GM12878 (cell line): Measurements from ENCODE around the gene SCMH1. TPM values are rescaled to one million over a fixed set of nuclear protein-coding genes. Genes with fewer than 3 reads are reported as not detected.

Experiments
- ATAC-seq: fragments of 200-7000 bp; cut with Tn5 transposase; 3 replicates; pipeline ENCODE4 v1.9.1; 2020; ENCODE audit warnings: mild to moderate bottlenecking, moderate library complexity
- BruUV-seq: library from RNA; stranded (reverse); fragments of 400-500 nt; replicated peaks from 2 replicates; lab custom pipeline; 2021; lab: Mats Ljungman, UMichigan
- CTCF ChIA-PET: fragments of 300-600 bp; sonication (Branson Sonifier 250); formaldehyde crosslinking; extraction: SDS; loops from one replicate; lab custom pipeline; 2021; ENCODE audit warnings: inconsistent platforms; lab: Yijun Ruan, JAX
- POLR2A ChIA-PET: fragments of 350-600 bp; formaldehyde crosslinking; extraction: SDS; loops from one replicate; lab custom pipeline; 2021; ENCODE audit warnings: inconsistent platforms; lab: Charles Lee
- RAD21 ChIA-PET: fragments of 300-600 bp; sonication (Branson Sonifier 250); formaldehyde crosslinking; loops from one replicate; lab custom pipeline; 2023; ENCODE audit warnings: antibody characterized with exemption; ENCODE audit not compliant: unreplicated experiment; lab: Charles Lee
- SMC1A ChIA-PET: fragments of 300-600 bp; sonication (Branson Sonifier 250); formaldehyde crosslinking; loops from one replicate; lab custom pipeline; 2023; ENCODE audit not compliant: unreplicated experiment, uncharacterized antibody; lab: Charles Lee
- DNase-seq: peaks from one replicate; pipeline ENCODE4 v3.0.0-alpha.2; 2011; ENCODE audit warnings: low read depth, low spot score
- FAIRE-seq: peaks from 3 replicates; lab custom pipeline; 2011; peaks lifted over from hg19 to GRCh38; lab: Jason Lieb, UNC
- H2AFZ ChIP-seq: 2 replicates; pipeline ENCODE4 v1.6.0; 2011; ENCODE audit warnings: low read depth, low read length, control low read depth; ENCODE audit not compliant: control insufficient read depth
- H3K27ac ChIP-seq: 2 replicates; pipeline ENCODE4 v1.5.1; 2011; ENCODE audit warnings: control low read depth; ENCODE audit not compliant: control insufficient read depth, insufficient read depth
- H3K27me3 ChIP-seq, 2 experiments: replicated peaks in 1 of 2; 2 replicates each; pipeline versions ENCODE4 v1.6.0 to v1.6.1; 2011; ENCODE audit warnings: low read length in 1 of 2; ENCODE audit not compliant: control insufficient read depth in 2 of 2, insufficient read depth in 2 of 2
- H3K36me3 ChIP-seq, 2 experiments: 2 replicates each; pipeline ENCODE4 v1.5.1; 2011; ENCODE audit warnings: low read length in 1 of 2; ENCODE audit not compliant: control insufficient read depth in 2 of 2, insufficient read depth in 2 of 2
- H3K4me1 ChIP-seq: 2 replicates; pipeline ENCODE4 v1.6.1; 2011; ENCODE audit warnings: mild to moderate bottlenecking, low read length, moderate library complexity, mixed read lengths; ENCODE audit not compliant: control insufficient read depth, insufficient read depth
- H3K4me2 ChIP-seq: 2 replicates; pipeline ENCODE4 v1.6.0; 2011; ENCODE audit warnings: control low read depth; ENCODE audit not compliant: control insufficient read depth, insufficient read depth
- H3K4me3 ChIP-seq: fragments of 200-600 bp; sonication (generic); 2 replicates; pipeline ENCODE4 v1.5.1; 2016
- H3K79me2 ChIP-seq: 2 replicates; pipeline ENCODE4 v1.6.0; 2011; ENCODE audit warnings: low read length; ENCODE audit not compliant: control insufficient read depth, insufficient read depth
- H3K9ac ChIP-seq: 2 replicates; pipeline ENCODE4 v1.8.0; 2011; ENCODE audit warnings: low read length, control low read depth, mixed read lengths; ENCODE audit not compliant: control insufficient read depth, insufficient read depth
- H3K9me3 ChIP-seq: replicated peaks from 3 replicates; pipeline ENCODE4 v1.5.1; 2011; ENCODE audit warnings: mild to moderate bottlenecking, low read length; ENCODE audit not compliant: control insufficient read depth, insufficient read depth
- H4K20me1 ChIP-seq: 2 replicates; pipeline ENCODE4 v1.6.0; 2011; ENCODE audit not compliant: control insufficient read depth, insufficient read depth
- ESRRA ChIP-seq: IDR thresholded peaks from 2 replicates; pipeline ENCODE4 v1.6.1; 2012; ENCODE audit warnings: mild to moderate bottlenecking, low read length, improper control_type of control experiment
- HDAC2 ChIP-seq: fragments of 200-600 bp; sonication (generic); IDR thresholded peaks from 2 replicates; pipeline ENCODE4 v1.6.1; 2017
- HDGF ChIP-seq: fragments of 450-650 bp; IDR thresholded peaks from 2 replicates; pipeline ENCODE4 v1.6.1; 2016; ENCODE audit warnings: antibody characterized with exemption
- MEF2A ChIP-seq: IDR thresholded peaks from 2 replicates; pipeline ENCODE4 v1.6.1; 2011; ENCODE audit warnings: low read depth, mild to moderate bottlenecking, low read length, moderate library complexity; ENCODE audit not compliant: insufficient read depth
- RELB ChIP-seq: fragments of 450-650 bp; IDR thresholded peaks from 2 replicates; pipeline ENCODE4 v1.6.1; 2017; ENCODE audit warnings: low read depth, mild to moderate bottlenecking, moderate library complexity
- SPI1 ChIP-seq: IDR thresholded peaks from 2 replicates; pipeline ENCODE4 v1.6.1; 2011; ENCODE audit warnings: low read depth, mild to moderate bottlenecking, low read length, moderate library complexity, borderline replicate concordance; ENCODE audit not compliant: insufficient read depth
- WRNIP1 ChIP-seq: IDR thresholded peaks from 2 replicates; pipeline ENCODE4 v1.6.1; 2011; ENCODE audit warnings: low read depth, low read length, improper control_type of control experiment, borderline replicate concordance
- ZNF24 ChIP-seq: fragments of 450-650 bp; IDR thresholded peaks from 2 replicates; pipeline ENCODE4 v1.6.1; 2017; ENCODE audit warnings: antibody characterized with exemption, mild to moderate bottlenecking
- WGBS: methylation state at CpG from one replicate; pipeline ENCODE4 v1.1.6; 2016; ENCODE audit warnings: low lambda C conversion rate; ENCODE audit not compliant: insufficient replicate concordance, insufficient coverage; ENCODE audit errors: missing lambda C conversion rate; 5-methylcytosine and 5-hydroxymethylcytosine counted together
- in situ Hi-C: fragments of 300-500 bp; cut with MboI; formaldehyde crosslinking; loops from 9 replicates; pipeline ENCODE4 v1.14.3; 2018; ENCODE audit warnings: mixed read lengths
- intact Hi-C: fragments of 100-400 bp; cut with micrococcal nuclease; formaldehyde crosslinking; loops from one replicate; pipeline ENCODE4 v1.14.2; 2022; ENCODE audit not compliant: unreplicated experiment
- polyA plus RNA-seq, 11 experiments: library from polyadenylated mRNA; depleted of rRNA in 4 of 11; unstranded in 6 of 11; stranded (reverse) in 5 of 11; fragments of >200 nt; fragmentation: Nextera tagmentation in 4 of 11; fragmentation: Illumina TruSeq in 1 of 11; extraction: Ambion mirVana in 4 of 11; extraction: Trizol in 1 of 11; gene quantifications; 1 replicate in 1 of 11; 2 replicates in 10 of 11; pipeline versions ENCODE4 v1.2.1 to v1.2.3, GENCODE V29; 2011 to 2016; ENCODE audit warnings: inconsistent platforms in 2 of 11, missing spikeins in 2 of 11, low read depth in 1 of 11
- total RNA-seq, 4 experiments: library from RNA; depleted of rRNA in 3 of 4; stranded (reverse); fragments of >200 nt in 3 of 4; fragmentation: Illumina TruSeq in 1 of 4; extraction: Trizol in 1 of 4; gene quantifications; 2 replicates each; pipeline versions ENCODE4 v1.2.1 to v1.2.3, GENCODE V29; 2013 to 2021
- TF ChIP-seq, protein P1 (sequence below): fragments of 450-650 bp; IDR thresholded peaks from 2 replicates; pipeline ENCODE4 v1.6.1; 2018; ENCODE audit warnings: mild to moderate bottlenecking, low read depth, moderate library complexity; ENCODE audit not compliant: partially characterized antibody
- TF ChIP-seq, protein P2 (sequence below): IDR thresholded peaks from 2 replicates; pipeline ENCODE4 v1.6.1; 2011; ENCODE audit warnings: borderline replicate concordance, low read depth, mild to moderate bottlenecking, moderate library complexity, mixed read lengths, low read length; ENCODE audit not compliant: insufficient read depth; ENCODE audit errors: extremely low read length

The SCMH1 gene
- total and polyA plus RNA-seq, 10 of the 15 experiments (the other 5 are each of a cell fraction or from before 2014, with no cell fraction given), result 7.5 to 44.1 (median 27.8) TPM

DNA sequence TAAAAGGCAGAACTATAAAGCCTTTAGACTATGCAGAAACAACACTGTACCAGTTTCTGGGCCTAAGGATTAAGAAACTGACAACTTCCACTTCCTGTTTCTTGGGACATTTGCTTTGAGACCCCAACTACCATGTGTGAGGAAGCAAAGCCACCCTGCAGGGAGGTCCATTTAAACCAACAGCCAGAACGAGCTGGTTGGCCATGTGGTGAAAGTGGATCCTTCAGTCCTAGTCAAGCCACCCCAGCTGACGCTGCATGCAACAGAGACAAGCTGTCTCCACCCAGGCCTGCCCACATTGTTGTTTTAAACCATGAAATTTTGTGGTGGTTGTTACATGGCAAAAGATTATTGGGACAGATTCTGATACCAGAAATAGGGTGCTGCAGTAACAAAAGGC is 188.8 kb downstream of the SCMH1 start:
- in situ Hi-C loops, result no loop called here
- no TSS peak for BruUV-seq
- no peak for FAIRE-seq

GRCh38 chr1:41051022-41051421 is 191.1 kb downstream of the SCMH1 start:
- no TSS peak for BruUV-seq
- Histone ChIP-seq H3K36me3 (peaks cover 8 to 12% of the 10 kb centered on the region in 2 experiments; a peak in 3 of 4 replicates), H3K9ac (no peak overlapping the region), H4K20me1 (no peaks in the 10 kb centered on the region), H3K27me3 (no peaks in the 10 kb centered on the region), H3K4me1 (peaks cover 4% of the 10 kb centered on the region; the same call in 1 of the 2 replicates), H3K4me2 (no peak overlapping the region), H3K9me3 (no peaks in the 10 kb centered on the region), H3K79me2 (no peaks in the 10 kb centered on the region), H3K27ac (no peak overlapping the region), H3K4me3 (no peak overlapping the region), H2AFZ (no peak overlapping the region)
- 96% methylated on average over 1 of the region's 1 CpG for WGBS
- in situ Hi-C loops, result no loop called here
- intact Hi-C loops, result no loop called here
- ChIA-PET CTCF (interaction anchor here (0.6 kb wide), 1 partner anchor 427 kb away, joined by 3 read pairs; no protein-coding TSS in a partner anchor), SMC1A (interaction anchor here (0.7 kb wide), 1 partner anchor 13 kb away, joined by 3 read pairs; no protein-coding TSS in a partner anchor), RAD21 (no interaction called here), POLR2A (no interaction called here)
- DNase-seq (no peak), FAIRE-seq (no peak), ATAC-seq (no peak)
- TF ChIP-seq RELB, result no peak
- TF ChIP-seq HDAC2, result no peak
- no peak for TF ChIP-seq ZNF24
- no peak for TF ChIP-seq WRNIP1
- TF ChIP-seq, protein P1, sequence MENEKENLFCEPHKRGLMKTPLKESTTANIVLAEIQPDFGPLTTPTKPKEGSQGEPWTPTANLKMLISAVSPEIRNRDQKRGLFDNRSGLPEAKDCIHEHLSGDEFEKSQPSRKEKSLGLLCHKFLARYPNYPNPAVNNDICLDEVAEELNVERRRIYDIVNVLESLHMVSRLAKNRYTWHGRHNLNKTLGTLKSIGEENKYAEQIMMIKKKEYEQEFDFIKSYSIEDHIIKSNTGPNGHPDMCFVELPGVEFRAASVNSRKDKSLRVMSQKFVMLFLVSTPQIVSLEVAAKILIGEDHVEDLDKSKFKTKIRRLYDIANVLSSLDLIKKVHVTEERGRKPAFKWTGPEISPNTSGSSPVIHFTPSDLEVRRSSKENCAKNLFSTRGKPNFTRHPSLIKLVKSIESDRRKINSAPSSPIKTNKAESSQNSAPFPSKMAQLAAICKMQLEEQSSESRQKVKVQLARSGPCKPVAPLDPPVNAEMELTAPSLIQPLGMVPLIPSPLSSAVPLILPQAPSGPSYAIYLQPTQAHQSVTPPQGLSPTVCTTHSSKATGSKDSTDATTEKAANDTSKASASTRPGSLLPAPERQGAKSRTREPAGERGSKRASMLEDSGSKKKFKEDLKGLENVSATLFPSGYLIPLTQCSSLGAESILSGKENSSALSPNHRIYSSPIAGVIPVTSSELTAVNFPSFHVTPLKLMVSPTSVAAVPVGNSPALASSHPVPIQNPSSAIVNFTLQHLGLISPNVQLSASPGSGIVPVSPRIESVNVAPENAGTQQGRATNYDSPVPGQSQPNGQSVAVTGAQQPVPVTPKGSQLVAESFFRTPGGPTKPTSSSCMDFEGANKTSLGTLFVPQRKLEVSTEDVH, result no peak
- no peak for TF ChIP-seq ESRRA
- no peak for TF ChIP-seq MEF2A
- no peak for TF ChIP-seq HDGF

More for the DNA sequence above, 188.8 kb downstream of the SCMH1 start:
- RAD21 ChIA-PET, result no interaction called here
- Histone ChIP-seq H3K4me1 (peaks cover 4% of the 10 kb centered on the region; the same call in 1 of the 2 replicates), H3K9me3 (no peaks in the 10 kb centered on the region), H3K4me2 (no peak overlapping the region), H3K27me3 (no peaks in the 10 kb centered on the region), H3K27ac (no peak overlapping the region)
- WGBS, result 79% methylated on average over 2 of the region's 2 CpGs
- no peak for DNase-seq
- POLR2A ChIA-PET, result no interaction called here
- SMC1A ChIA-PET, result no interaction called here
- TF ChIP-seq SPI1, result peak; percentile 83
- TF ChIP-seq, protein P2, sequence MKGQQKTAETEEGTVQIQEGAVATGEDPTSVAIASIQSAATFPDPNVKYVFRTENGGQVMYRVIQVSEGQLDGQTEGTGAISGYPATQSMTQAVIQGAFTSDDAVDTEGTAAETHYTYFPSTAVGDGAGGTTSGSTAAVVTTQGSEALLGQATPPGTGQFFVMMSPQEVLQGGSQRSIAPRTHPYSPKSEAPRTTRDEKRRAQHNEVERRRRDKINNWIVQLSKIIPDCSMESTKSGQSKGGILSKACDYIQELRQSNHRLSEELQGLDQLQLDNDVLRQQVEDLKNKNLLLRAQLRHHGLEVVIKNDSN, result no peak
- TF ChIP-seq, all 136 proteins: peak for 1
- H3K4me3 ChIP-seq, result no peak overlapping the region
- no peak overlapping the region for H2AFZ ChIP-seq
- H3K79me2 ChIP-seq, result no peaks in the 10 kb centered on the region
- intact Hi-C loops, result no loop called here
- CTCF ChIA-PET, result no interaction called here
- no peaks in the 10 kb centered on the region for H4K20me1 ChIP-seq
- ATAC-seq, result no peak; the same call in 2 of the 3 replicates
- H3K36me3 ChIP-seq, result peaks cover 3 to 9% of the 10 kb centered on the region in 2 experiments; a peak in 3 of 4 replicates
- H3K9ac ChIP-seq, result no peak overlapping the region
